Prostate gland (tissue), 2 donors: ENCODE results near the gene PLA2G4F.

Experiments
- CTCF ChIP-seq, 4 experiments: fragments of 200-600 bp in 2 of 4; fragments of 450-650 bp in 2 of 4; sonication (generic) in 2 of 4; IDR thresholded peaks; 1 replicate in 3 of 4; 2 replicates in 1 of 4; pipeline ENCODE4 v1.5.1; 2016 to 2019; ENCODE audit warnings: antibody characterized with exemption in 4 of 4, mild to moderate bottlenecking in 2 of 4, moderate library complexity in 2 of 4
- POLR2A ChIP-seq: fragments of 450-650 bp; IDR thresholded peaks from one replicate; pipeline ENCODE4 v1.6.1; 2016; ENCODE audit warnings: antibody characterized with exemption, mild to moderate bottlenecking

- TF ChIP-seq CTCF (IDR thresholded peaks at IDR 0.05): no peak
- TF ChIP-seq POLR2A: no peak
Observed at GRCh38 chr15:42155546-42156242, 742 bp downstream of the PLA2G4F start.
